GM13976 (cell line): ENCODE measurements around the gene SLC52A3.
"Not testable (repeated sequence)": the region's sequence is repeated elsewhere in the genome, so short reads cannot be mapped to it uniquely, and the experiment has no call there.

Source experiments
- DNase-seq: peaks from one replicate; pipeline ENCODE4 v3.0.0; 2012; ENCODE audit warnings: low spot score
- in situ Hi-C: fragments of 300-500 bp; cut with MboI; formaldehyde crosslinking; loops from one replicate; pipeline ENCODE4 v1.12.0; 2022; ENCODE audit warnings: low sequenced_read_pairs, mixed read lengths, inconsistent platforms; ENCODE audit not compliant: unreplicated experiment
- TF ChIP-seq, protein P1 (sequence below): IDR thresholded peaks from 2 replicates; pipeline ENCODE4 v1.5.1; 2012; ENCODE audit warnings: borderline replicate concordance, mild to moderate bottlenecking; ENCODE audit not compliant: insufficient read depth; ENCODE audit errors: extremely low read depth, missing control alignments, control extremely low read depth

SLC52A3 gene

DNA sequence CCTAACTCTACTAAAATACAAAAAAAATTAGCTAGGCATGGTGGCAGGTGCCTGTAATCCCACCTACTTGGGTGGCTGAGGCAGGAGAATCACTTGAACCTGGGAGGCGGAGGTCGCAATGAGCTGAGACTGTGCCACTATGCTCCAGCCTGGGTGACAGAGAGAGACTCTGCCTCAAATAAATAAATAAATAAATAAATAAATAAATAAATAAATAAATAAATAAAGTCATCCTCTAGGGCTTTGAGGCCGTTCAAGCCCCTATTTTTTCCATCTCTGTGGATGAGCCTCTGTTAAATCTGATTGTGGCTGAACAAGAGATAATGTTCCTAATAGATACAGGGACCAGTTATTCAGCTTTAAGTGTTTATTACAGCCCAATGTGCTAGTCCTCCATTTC is 33.4 kb upstream of the SLC52A3 start:
- no peak for DNase-seq
- TF ChIP-seq, protein P1, sequence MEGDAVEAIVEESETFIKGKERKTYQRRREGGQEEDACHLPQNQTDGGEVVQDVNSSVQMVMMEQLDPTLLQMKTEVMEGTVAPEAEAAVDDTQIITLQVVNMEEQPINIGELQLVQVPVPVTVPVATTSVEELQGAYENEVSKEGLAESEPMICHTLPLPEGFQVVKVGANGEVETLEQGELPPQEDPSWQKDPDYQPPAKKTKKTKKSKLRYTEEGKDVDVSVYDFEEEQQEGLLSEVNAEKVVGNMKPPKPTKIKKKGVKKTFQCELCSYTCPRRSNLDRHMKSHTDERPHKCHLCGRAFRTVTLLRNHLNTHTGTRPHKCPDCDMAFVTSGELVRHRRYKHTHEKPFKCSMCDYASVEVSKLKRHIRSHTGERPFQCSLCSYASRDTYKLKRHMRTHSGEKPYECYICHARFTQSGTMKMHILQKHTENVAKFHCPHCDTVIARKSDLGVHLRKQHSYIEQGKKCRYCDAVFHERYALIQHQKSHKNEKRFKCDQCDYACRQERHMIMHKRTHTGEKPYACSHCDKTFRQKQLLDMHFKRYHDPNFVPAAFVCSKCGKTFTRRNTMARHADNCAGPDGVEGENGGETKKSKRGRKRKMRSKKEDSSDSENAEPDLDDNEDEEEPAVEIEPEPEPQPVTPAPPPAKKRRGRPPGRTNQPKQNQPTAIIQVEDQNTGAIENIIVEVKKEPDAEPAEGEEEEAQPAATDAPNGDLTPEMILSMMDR = no peak
- in situ Hi-C loops = loop anchor here (25.0 kb wide), 1 partner anchor 386 kb away; the partner anchor contains the start of gene TMEM74B

GRCh38 chr20:800026-800425 is 31.7 kb upstream of the SLC52A3 start:
- not testable (repeated sequence) for DNase-seq
- in situ Hi-C loops = loop anchor here (25.0 kb wide), 1 partner anchor 387 kb away; the partner anchor contains the start of gene TMEM74B

DNA sequence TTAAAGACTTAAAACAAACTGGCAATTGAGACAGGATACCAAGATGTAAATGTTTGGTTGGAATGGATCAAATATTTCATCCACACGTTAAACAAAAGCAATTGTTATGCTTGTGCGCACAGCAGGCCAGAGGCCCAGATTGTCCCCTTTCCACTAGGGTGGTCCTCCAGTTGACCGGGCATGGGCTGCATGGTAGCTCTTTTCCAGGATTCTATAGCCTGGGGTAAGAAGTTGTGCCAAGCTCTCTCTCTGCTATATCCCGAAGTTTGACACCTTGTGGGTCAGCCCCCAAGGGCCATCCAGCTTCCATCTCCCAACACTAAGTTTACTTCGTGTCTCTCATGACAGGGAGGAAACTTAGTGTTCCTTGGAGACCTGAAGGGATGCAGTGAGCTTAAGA is 30.4 kb upstream of the SLC52A3 start:
- DNase-seq, in situ Hi-C loops: not testable (repeated sequence)

GRCh38 chr20:796921-797320 is 28.6 kb upstream of the SLC52A3 start:
- TF ChIP-seq, protein P1 = no peak
- in situ Hi-C loops = no loop called here
- no peak for DNase-seq

GRCh38 chr20:792248-792647 is 23.9 kb upstream of the SLC52A3 start:
- no peak for DNase-seq
- in situ Hi-C loops = no loop called here
- TF ChIP-seq, protein P1 = no peak

DNA sequence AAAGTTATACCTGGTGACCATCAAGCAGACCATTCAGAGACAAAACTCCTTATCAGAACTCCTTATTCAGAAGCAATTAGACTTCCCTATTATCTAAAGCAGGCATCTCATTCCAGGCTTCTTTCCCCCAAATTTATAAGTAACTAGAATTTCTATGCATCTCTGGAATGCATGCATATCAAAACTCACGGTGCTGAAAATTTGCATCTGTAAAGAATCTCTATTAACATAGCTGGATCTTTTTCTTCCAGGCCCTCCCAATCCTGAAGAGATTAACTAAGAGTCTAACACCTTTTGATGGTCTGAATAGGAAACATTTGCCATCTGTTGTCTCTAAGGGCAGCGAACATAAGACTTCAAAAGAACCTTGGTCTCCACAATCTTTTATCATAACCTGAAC is 22.8 kb upstream of the SLC52A3 start:
- TF ChIP-seq, protein P1 = no peak
- in situ Hi-C loops = no loop called here
- no peak for DNase-seq

- no peak for DNase-seq
- in situ Hi-C loops = no loop called here
- TF ChIP-seq, protein P1 = no peak
These were observed 19.5 kb upstream of the SLC52A3 start for GRCh38 chr20:787825-788224.

- no peak for DNase-seq
These were observed 11.5 kb upstream of the SLC52A3 start for GRCh38 chr20:779771-780170.

More at GRCh38 chr20:779771-780170, 11.5 kb upstream of the SLC52A3 start:
- TF ChIP-seq, protein P1 = no peak
- in situ Hi-C loops = no loop called here
